HepG2 (cell line): Measurements from ENCODE around the gene CCDC82. TPM values are rescaled to one million over a fixed set of nuclear protein-coding genes. Genes with fewer than 3 reads are reported as not detected.

Experiments used
- ATAC-seq: fragments of 200-7000 bp; cut with Tn5 transposase; 3 replicates; pipeline ENCODE4 v1.9.1; 2020; ENCODE audit warnings: mild to moderate bottlenecking, moderate library complexity
- BruUV-seq: library from RNA; stranded (reverse); fragments of 400-500 nt; replicated peaks from 2 replicates; lab custom pipeline; 2021; lab: Mats Ljungman, UMichigan
- CTCF ChIA-PET: fragments of 300-600 bp; formaldehyde crosslinking; extraction: SDS; loops from one replicate; lab custom pipeline; 2021; ENCODE audit warnings: low total read pairs, inconsistent platforms, low intra/inter-chr PET ratio; lab: Yijun Ruan, JAX
- POLR2A ChIA-PET: fragments of 350-600 bp; sonication (Branson Sonifier 250); formaldehyde crosslinking; loops from one replicate; lab custom pipeline; 2020; ENCODE audit warnings: antibody characterized with exemption, inconsistent platforms; lab: Yijun Ruan, JAX
- DNase-seq: peaks from one replicate; pipeline ENCODE4 v3.0.0-alpha.2; 2015; ENCODE audit warnings: low spot score
- FAIRE-seq: peaks from 3 replicates; lab custom pipeline; 2011; peaks lifted over from hg19 to GRCh38; lab: Jason Lieb, UNC
- H2AFZ ChIP-seq: one replicate; pipeline ENCODE4 v1.6.1; 2011; ENCODE audit warnings: low read length, inconsistent platforms
- H3K27ac ChIP-seq: fragments of 300-600 bp; 3 replicates; pipeline ENCODE4 v1.8.0; 2011; ENCODE audit warnings: mixed run types, mild to moderate bottlenecking, mixed read lengths, low read length, inconsistent platforms; ENCODE audit not compliant: insufficient read depth; ENCODE audit errors: extremely low read length
- H3K27me3 ChIP-seq, 2 experiments: fragments of 200-600 bp in 1 of 2; 2 replicates in 1 of 2; 3 replicates in 1 of 2; pipeline versions ENCODE4 v1.6.0 to v1.8.0; 2011; ENCODE audit warnings: low read length in 2 of 2, mild to moderate bottlenecking in 2 of 2, moderate library complexity in 2 of 2, inconsistent platforms in 1 of 2; ENCODE audit not compliant: insufficient read depth in 2 of 2, control insufficient read depth in 1 of 2
- H3K36me3 ChIP-seq, 2 experiments: fragments of 200-600 bp in 1 of 2; replicated peaks in 1 of 2; 2 replicates in 1 of 2; 3 replicates in 1 of 2; pipeline versions ENCODE4 v1.5.1 to v1.8.0; 2011; ENCODE audit warnings: low read length in 2 of 2, inconsistent platforms in 1 of 2; ENCODE audit not compliant: insufficient read depth in 2 of 2, control insufficient read depth in 1 of 2
- H3K4me1 ChIP-seq: 2 replicates; pipeline ENCODE4 v1.5.1; 2012; ENCODE audit warnings: low read length, inconsistent platforms; ENCODE audit not compliant: insufficient read depth
- H3K4me2 ChIP-seq: 2 replicates; pipeline ENCODE4 v1.6.0; 2011; ENCODE audit warnings: low read depth, low read length, inconsistent platforms
- H3K4me3 ChIP-seq, 3 experiments: fragments of 200-600 bp in 1 of 3; sonication (generic), shearing (Covaris generic) in 1 of 3; replicated peaks in 1 of 3; 2 replicates each; pipeline ENCODE4 v1.5.1; 2011 to 2016; ENCODE audit warnings: low read length in 3 of 3, inconsistent platforms in 2 of 3, low read depth in 2 of 3, mild to moderate bottlenecking in 2 of 3, control low read depth in 1 of 3, mixed read lengths in 1 of 3; ENCODE audit not compliant: insufficient read depth in 1 of 3
- H3K79me2 ChIP-seq: one replicate; pipeline ENCODE4 v1.6.1; 2011; ENCODE audit warnings: low read length, inconsistent platforms; ENCODE audit not compliant: insufficient read depth
- H3K9ac ChIP-seq: 2 replicates; pipeline ENCODE4 v1.6.0; 2011; ENCODE audit warnings: mild to moderate bottlenecking, low read depth, low read length, inconsistent platforms; ENCODE audit not compliant: insufficient read depth
- H3K9me3 ChIP-seq: 2 replicates; pipeline ENCODE4 v1.5.1; 2012; ENCODE audit warnings: mild to moderate bottlenecking, low read length
- H4K20me1 ChIP-seq: 2 replicates; pipeline ENCODE4 v1.6.0; 2011; ENCODE audit warnings: inconsistent platforms, mild to moderate bottlenecking, low read length, moderate library complexity; ENCODE audit not compliant: insufficient read depth
- BRF2 ChIP-seq: sonication (generic); formaldehyde crosslinking; IDR thresholded peaks from 2 replicates; pipeline ENCODE4 v1.8.1; 2022; ENCODE audit warnings: mild to moderate bottlenecking, missing genetic modification reagents
- CCDC6 ChIP-seq: sonication (generic); formaldehyde crosslinking; IDR thresholded peaks from 2 replicates; pipeline ENCODE4 v1.8.1; 2022; ENCODE audit warnings: mild to moderate bottlenecking, missing genetic modification reagents, moderate library complexity
- DNMT3B ChIP-seq: conservative IDR thresholded peaks from 2 replicates; pipeline ENCODE4 v1.6.1; 2016; ENCODE audit warnings: missing biosample characterization, control low read depth
- FOXO4 ChIP-seq: sonication (generic); formaldehyde crosslinking; conservative IDR thresholded peaks from 2 replicates; pipeline ENCODE4 v1.8.1; 2023; ENCODE audit warnings: missing genetic modification reagents
- HOXA5 ChIP-seq: sonication (generic); formaldehyde crosslinking; IDR thresholded peaks from 2 replicates; pipeline ENCODE4 v1.4.0; 2020; ENCODE audit warnings: missing genetic modification reagents
- KLF11 ChIP-seq: IDR thresholded peaks from 2 replicates; pipeline ENCODE4 v1.6.1; 2016; ENCODE audit warnings: missing compliant biosample characterization
- LBX2 ChIP-seq: sonication (generic); formaldehyde crosslinking; IDR thresholded peaks from 2 replicates; pipeline ENCODE4 v1.5.0; 2020; ENCODE audit warnings: missing genetic modification reagents, mild to moderate bottlenecking, borderline replicate concordance
- ZNF17 ChIP-seq: sonication (generic); formaldehyde crosslinking; IDR thresholded peaks from 2 replicates; pipeline ENCODE4 v1.5.0; 2020; ENCODE audit warnings: mild to moderate bottlenecking, missing genetic modification reagents
- ZNF33A ChIP-seq: sonication (generic); formaldehyde crosslinking; IDR thresholded peaks from 2 replicates; pipeline ENCODE4 v1.5.1; 2020; ENCODE audit warnings: missing genetic modification reagents, mild to moderate bottlenecking, moderate library complexity, borderline replicate concordance
- ZNF709 ChIP-seq: sonication (generic); formaldehyde crosslinking; IDR thresholded peaks from 2 replicates; pipeline ENCODE4 v1.5.0; 2020; ENCODE audit warnings: mild to moderate bottlenecking, missing genetic modification reagents
- ZNF713 ChIP-seq: sonication (generic); formaldehyde crosslinking; IDR thresholded peaks from 2 replicates; pipeline ENCODE4 v1.4.0; 2020; ENCODE audit warnings: mild to moderate bottlenecking, missing genetic modification reagents
- ZSCAN29 ChIP-seq: sonication (generic); formaldehyde crosslinking; conservative IDR thresholded peaks from 2 replicates; pipeline ENCODE4 v1.4.0; 2020; ENCODE audit warnings: mild to moderate bottlenecking, missing genetic modification reagents
- WGBS: methylation state at CpG from one replicate; pipeline ENCODE4 v1.1.6; 2017; ENCODE audit warnings: low lambda C conversion rate; 5-methylcytosine and 5-hydroxymethylcytosine counted together
- in situ Hi-C: cut with HindIII; loops from 2 replicates; pipeline ENCODE4 v1.10.0; 2017; ENCODE audit warnings: low pct_unique_long_range_greater_than_20kb; ENCODE audit not compliant: extremely low pct_ligation_motif_present
- intact Hi-C: fragments of 100-400 bp; cut with micrococcal nuclease; formaldehyde crosslinking; loops from one replicate; pipeline ENCODE4 v1.10.0; 2022; ENCODE audit not compliant: unreplicated experiment
- polyA plus RNA-seq, 8 experiments: library from polyadenylated mRNA; depleted of rRNA in 3 of 8; stranded (reverse) in 7 of 8; unstranded in 1 of 8; fragments of >200 nt; fragmentation: Illumina TruSeq in 4 of 8; extraction: Trizol in 4 of 8; gene quantifications; 2 replicates each; pipeline versions ENCODE4 v1.2.1 to v1.2.3, GENCODE V29; 2011 to 2016; ENCODE audit warnings: low read depth in 4 of 8, missing spikeins in 1 of 8, mixed read lengths in 1 of 8; ENCODE audit not compliant: insufficient read depth in 1 of 8
- total RNA-seq, 5 experiments: library from RNA; depleted of rRNA; stranded (reverse); fragments of >200 nt; fragmentation: Illumina TruSeq; extraction: Trizol; gene quantifications; 2 replicates each; pipeline ENCODE4 v1.2.3, GENCODE V29; 2016; ENCODE audit warnings: low read depth in 1 of 5

CCDC82 gene
- total and polyA plus RNA-seq, 2 of the 13 experiments (the other 11 are each of a cell fraction or from before 2014, with no cell fraction given): 19.7 to 25.7 TPM

- no peak for TF ChIP-seq ZNF709 (CRISPR knock-in tag)
Measured at GRCh38 chr11:96311120-96311568, 78.6 kb downstream of the CCDC82 start (continued).

- H4K20me1 ChIP-seq: peaks cover 10% of the 10 kb centered on the region
- TF ChIP-seq DNMT3B (CRISPR knock-in tag) (no peak), ZNF33A (CRISPR knock-in tag) (no peak), LBX2 (CRISPR knock-in tag) (no peak), CCDC6 (no peak), BRF2 (CRISPR knock-in tag) (no peak), HOXA5 (CRISPR knock-in tag) (no peak), KLF11 (CRISPR knock-in tag) (no peak), ZNF17 (CRISPR knock-in tag) (no peak), ZNF713 (no peak), FOXO4 (no peak), ZSCAN29 (CRISPR knock-in tag) (no peak)
- peaks cover 55% of the 10 kb centered on the region for H3K4me1 ChIP-seq
- no peak overlapping the region for H2AFZ ChIP-seq
- H3K36me3 ChIP-seq: peaks cover 0 to 8% of the 10 kb centered on the region in 2 experiments; a peak in 2 of 5 replicates
- DNase-seq (no peak), FAIRE-seq (no peak), ATAC-seq (no peak)
- in situ Hi-C loops (no loop called here), intact Hi-C loops (no loop called here)
- no peak overlapping the region for H3K4me2 ChIP-seq
- POLR2A ChIA-PET: no interaction called here
- no peaks in the 10 kb centered on the region for H3K27me3 ChIP-seq
- H3K9ac ChIP-seq: no peak overlapping the region
- no peak overlapping the region for H3K4me3 ChIP-seq
- BruUV-seq: no TSS peak
- no peaks in the 10 kb centered on the region for H3K9me3 ChIP-seq
- peaks cover 33% of the 10 kb centered on the region for H3K79me2 ChIP-seq
- WGBS: 73% methylated on average over 1 of the region's 1 CpG
- H3K27ac ChIP-seq: no peak overlapping the region
- CTCF ChIA-PET: no interaction called here
Measured at GRCh38 chr11:96310236-96310635, 79.5 kb downstream of the CCDC82 start.
